ENCODE measurements around the gene GALC. TPM values are rescaled to one million over a fixed set of nuclear protein-coding genes. Genes with fewer than 3 reads are reported as not detected.

Gene GALC
- total RNA-seq, 1 experiment from 2014 or later, result 1.0 TPM

GRCh38 chr14:87996291-87996592, 3.3 kb upstream of the GALC start:
- intact Hi-C loops (cut with micrococcal nuclease), result no loop called here
- no peaks in the 10 kb centered on the region for H3K36me3 Mint-ChIP-seq (ENCODE audit: insufficient read depth, unreplicated experiment)
- no peak for TF ChIP-seq CTCF (IDR thresholded peaks at IDR 0.05; ENCODE audit: unreplicated experiment)
- no peak overlapping the region for H3K4me3 Mint-ChIP-seq (ENCODE audit: unreplicated experiment)
- no peaks in the 10 kb centered on the region for H3K4me1 Mint-ChIP-seq (ENCODE audit: insufficient read depth, unreplicated experiment)
- BruUV-seq (replicated peaks), result no TSS peak
- DNase-seq (ENCODE audit: unreplicated experiment), result no peak
- ChIA-PET CTCF (interaction anchor here (0.9 kb wide), 1 partner anchor 832 kb away, joined by 3 read pairs; no protein-coding TSS in a partner anchor), POLR2A (interaction anchor here (0.6 kb wide), 1 partner anchor 895 kb away, joined by 3 read pairs; no protein-coding TSS in a partner anchor)
- no peaks in the 10 kb centered on the region for H3K9me3 Mint-ChIP-seq (ENCODE audit: unreplicated experiment)
- no peak overlapping the region for H3K27ac Mint-ChIP-seq (ENCODE audit: low read depth, unreplicated experiment)
- peaks cover 29% of the 10 kb centered on the region for H3K27me3 Mint-ChIP-seq (ENCODE audit: insufficient read depth, unreplicated experiment)

GRCh38 chr14:87995500-87996290, 2.7 kb upstream of the GALC start:
- no peak for TF ChIP-seq CTCF (IDR thresholded peaks at IDR 0.05; ENCODE audit: unreplicated experiment)
- intact Hi-C loops (cut with micrococcal nuclease), result no loop called here
- no peak overlapping the region for H3K4me3 Mint-ChIP-seq (ENCODE audit: unreplicated experiment)
- ChIA-PET CTCF (interaction anchor here (0.9 to 1.5 kb wide), 3 partner anchors 18 to 833 kb away, joined by 3 to 10 read pairs (median 4); no protein-coding TSS in a partner anchor), POLR2A (interaction anchor here (0.6 kb wide), 2 partner anchors 857 to 896 kb away, joined by 3 read pairs; no protein-coding TSS in a partner anchor)
- no peaks in the 10 kb centered on the region for H3K4me1 Mint-ChIP-seq (ENCODE audit: insufficient read depth, unreplicated experiment)
- no peaks in the 10 kb centered on the region for H3K36me3 Mint-ChIP-seq (ENCODE audit: insufficient read depth, unreplicated experiment)
- no TSS peak for BruUV-seq (replicated peaks)
- no peak for DNase-seq (ENCODE audit: unreplicated experiment)
- peaks cover 24% of the 10 kb centered on the region for H3K27me3 Mint-ChIP-seq (ENCODE audit: insufficient read depth, unreplicated experiment)
- no peak overlapping the region for H3K27ac Mint-ChIP-seq (ENCODE audit: low read depth, unreplicated experiment)
- no peaks in the 10 kb centered on the region for H3K9me3 Mint-ChIP-seq (ENCODE audit: unreplicated experiment)

- intact Hi-C loops (cut with micrococcal nuclease), result no loop called here
- Mint-ChIP-seq H3K9me3 (ENCODE audit: unreplicated experiment) (no peaks in the 10 kb centered on the region), H3K4me3 (ENCODE audit: unreplicated experiment) (no peak overlapping the region), H3K27ac (ENCODE audit: low read depth, unreplicated experiment) (no peak overlapping the region), H3K27me3 (ENCODE audit: insufficient read depth, unreplicated experiment) (peaks cover 20% of the 10 kb centered on the region), H3K36me3 (ENCODE audit: insufficient read depth, unreplicated experiment) (no peaks in the 10 kb centered on the region), H3K4me1 (ENCODE audit: insufficient read depth, unreplicated experiment) (peaks cover under 1% of the 10 kb centered on the region)
- no peak for TF ChIP-seq CTCF (IDR thresholded peaks at IDR 0.05; ENCODE audit: unreplicated experiment)
- no peak for DNase-seq (ENCODE audit: unreplicated experiment)
- ChIA-PET POLR2A (interaction anchor here (0.6 kb wide), 1 partner anchor 857 kb away, joined by 3 read pairs; no protein-coding TSS in a partner anchor), CTCF (interaction anchor here (1.2 to 1.5 kb wide), 3 partner anchors 17 to 19 kb away, joined by 4 to 10 read pairs (median 4); no protein-coding TSS in a partner anchor)
- no TSS peak for BruUV-seq (replicated peaks)
Observed at GRCh38 chr14:87994974-87995373, 2.0 kb upstream of the GALC start.

- intact Hi-C loops (cut with micrococcal nuclease), result no loop called here
- Mint-ChIP-seq H3K4me1 (ENCODE audit: insufficient read depth, unreplicated experiment) (peaks cover 5% of the 10 kb centered on the region), H3K27ac (ENCODE audit: low read depth, unreplicated experiment) (no peak overlapping the region), H3K36me3 (ENCODE audit: insufficient read depth, unreplicated experiment) (no peaks in the 10 kb centered on the region), H3K27me3 (ENCODE audit: insufficient read depth, unreplicated experiment) (peaks cover 22% of the 10 kb centered on the region), H3K4me3 (ENCODE audit: unreplicated experiment) (peak overlapping the region; percentile 12), H3K9me3 (ENCODE audit: unreplicated experiment) (no peaks in the 10 kb centered on the region)
- TF ChIP-seq CTCF (IDR thresholded peaks at IDR 0.05; ENCODE audit: unreplicated experiment), result no peak
- CTCF ChIA-PET, result no interaction called here
- DNase-seq (ENCODE audit: unreplicated experiment), result no peak
- no TSS peak for BruUV-seq (replicated peaks)
- POLR2A ChIA-PET, result no interaction called here
Observed at GRCh38 chr14:87992346-87992717, 650 bp downstream of the GALC start.
